HepG2 (cell line): ENCODE results near the gene PHKB. TPM values are rescaled to one million over a fixed set of nuclear protein-coding genes. Genes with fewer than 3 reads are reported as not detected.

Experiments
- ATAC-seq: fragments of 200-7000 bp; cut with Tn5 transposase; 3 replicates; pipeline ENCODE4 v1.9.1; 2020; ENCODE audit warnings: mild to moderate bottlenecking, moderate library complexity
- BruUV-seq: library from RNA; stranded (reverse); fragments of 400-500 nt; replicated peaks from 2 replicates; lab custom pipeline; 2021; lab: Mats Ljungman, UMichigan
- CTCF ChIA-PET: fragments of 300-600 bp; formaldehyde crosslinking; extraction: SDS; loops from one replicate; lab custom pipeline; 2021; ENCODE audit warnings: low total read pairs, inconsistent platforms, low intra/inter-chr PET ratio; lab: Yijun Ruan, JAX
- POLR2A ChIA-PET: fragments of 350-600 bp; sonication (Branson Sonifier 250); formaldehyde crosslinking; loops from one replicate; lab custom pipeline; 2020; ENCODE audit warnings: antibody characterized with exemption, inconsistent platforms; lab: Yijun Ruan, JAX
- DNase-seq: peaks from one replicate; pipeline ENCODE4 v3.0.0-alpha.2; 2015; ENCODE audit warnings: low spot score
- FAIRE-seq: peaks from 3 replicates; lab custom pipeline; 2011; peaks lifted over from hg19 to GRCh38; lab: Jason Lieb, UNC
- H2AFZ ChIP-seq: one replicate; pipeline ENCODE4 v1.6.1; 2011; ENCODE audit warnings: low read length, inconsistent platforms
- H3K27ac ChIP-seq: fragments of 300-600 bp; 3 replicates; pipeline ENCODE4 v1.8.0; 2011; ENCODE audit warnings: mixed run types, mild to moderate bottlenecking, mixed read lengths, low read length, inconsistent platforms; ENCODE audit not compliant: insufficient read depth; ENCODE audit errors: extremely low read length
- H3K27me3 ChIP-seq, 2 experiments: fragments of 200-600 bp in 1 of 2; 2 replicates in 1 of 2; 3 replicates in 1 of 2; pipeline versions ENCODE4 v1.6.0 to v1.8.0; 2011; ENCODE audit warnings: low read length in 2 of 2, mild to moderate bottlenecking in 2 of 2, moderate library complexity in 2 of 2, inconsistent platforms in 1 of 2; ENCODE audit not compliant: insufficient read depth in 2 of 2, control insufficient read depth in 1 of 2
- H3K36me3 ChIP-seq, 2 experiments: fragments of 200-600 bp in 1 of 2; replicated peaks in 1 of 2; 2 replicates in 1 of 2; 3 replicates in 1 of 2; pipeline versions ENCODE4 v1.5.1 to v1.8.0; 2011; ENCODE audit warnings: low read length in 2 of 2, inconsistent platforms in 1 of 2; ENCODE audit not compliant: insufficient read depth in 2 of 2, control insufficient read depth in 1 of 2
- H3K4me1 ChIP-seq: 2 replicates; pipeline ENCODE4 v1.5.1; 2012; ENCODE audit warnings: low read length, inconsistent platforms; ENCODE audit not compliant: insufficient read depth
- H3K4me2 ChIP-seq: 2 replicates; pipeline ENCODE4 v1.6.0; 2011; ENCODE audit warnings: low read depth, low read length, inconsistent platforms
- H3K4me3 ChIP-seq, 3 experiments: fragments of 200-600 bp in 1 of 3; sonication (generic), shearing (Covaris generic) in 1 of 3; replicated peaks in 1 of 3; 2 replicates each; pipeline ENCODE4 v1.5.1; 2011 to 2016; ENCODE audit warnings: low read length in 3 of 3, inconsistent platforms in 2 of 3, low read depth in 2 of 3, mild to moderate bottlenecking in 2 of 3, control low read depth in 1 of 3, mixed read lengths in 1 of 3; ENCODE audit not compliant: insufficient read depth in 1 of 3
- H3K79me2 ChIP-seq: one replicate; pipeline ENCODE4 v1.6.1; 2011; ENCODE audit warnings: low read length, inconsistent platforms; ENCODE audit not compliant: insufficient read depth
- H3K9ac ChIP-seq: 2 replicates; pipeline ENCODE4 v1.6.0; 2011; ENCODE audit warnings: mild to moderate bottlenecking, low read depth, low read length, inconsistent platforms; ENCODE audit not compliant: insufficient read depth
- H3K9me3 ChIP-seq: 2 replicates; pipeline ENCODE4 v1.5.1; 2012; ENCODE audit warnings: mild to moderate bottlenecking, low read length
- H4K20me1 ChIP-seq: 2 replicates; pipeline ENCODE4 v1.6.0; 2011; ENCODE audit warnings: inconsistent platforms, mild to moderate bottlenecking, low read length, moderate library complexity; ENCODE audit not compliant: insufficient read depth
- AKAP8 ChIP-seq: sonication (generic); formaldehyde crosslinking; IDR thresholded peaks from 2 replicates; pipeline ENCODE4 v1.5.1; 2020; ENCODE audit warnings: mild to moderate bottlenecking, missing genetic modification reagents
- CERS6 ChIP-seq: sonication (generic); formaldehyde crosslinking; IDR thresholded peaks from 2 replicates; pipeline ENCODE4 v1.5.0; 2020; ENCODE audit warnings: missing genetic modification reagents
- GTF2F1 ChIP-seq: fragments of 150-350 bp; IDR thresholded peaks from 2 replicates; pipeline ENCODE4 v1.6.1; 2014; ENCODE audit warnings: low read length
- MBNL3 ChIP-seq: fragments of 250-450 bp; sonication (Bioruptor Pico); conservative IDR thresholded peaks from 2 replicates; pipeline ENCODE4 v1.8.0; 2022; ENCODE audit warnings: mild to moderate bottlenecking, inconsistent platforms
- NONO ChIP-seq, 2 experiments: fragments of 450-650 bp in 1 of 2; sonication (generic) in 1 of 2; formaldehyde crosslinking in 1 of 2; IDR thresholded peaks in 1 of 2; conservative IDR thresholded peaks in 1 of 2; 2 replicates each; pipeline versions ENCODE4 v1.6.1 to v1.8.0; 2017 to 2022; ENCODE audit warnings: mild to moderate bottlenecking in 1 of 2, missing genetic modification reagents in 1 of 2, moderate library complexity in 1 of 2
- PRDM4 ChIP-seq: sonication (generic); formaldehyde crosslinking; IDR thresholded peaks from 2 replicates; pipeline ENCODE4 v1.9.0; 2021; ENCODE audit warnings: missing genetic modification reagents, borderline replicate concordance
- ZNF639 ChIP-seq: conservative IDR thresholded peaks from 2 replicates; pipeline ENCODE4 v1.6.1; 2018; ENCODE audit warnings: missing genetic modification reagents
- ZNF646 ChIP-seq: sonication (generic); formaldehyde crosslinking; IDR thresholded peaks from 2 replicates; pipeline ENCODE4 v1.9.0; 2021; ENCODE audit warnings: mild to moderate bottlenecking, missing genetic modification reagents
- ZNF691 ChIP-seq: sonication (generic); formaldehyde crosslinking; IDR thresholded peaks from 2 replicates; pipeline ENCODE4 v1.4.0; 2020; ENCODE audit warnings: missing genetic modification reagents, low read depth, mild to moderate bottlenecking, borderline replicate concordance
- WGBS: methylation state at CpG from one replicate; pipeline ENCODE4 v1.1.6; 2017; ENCODE audit warnings: low lambda C conversion rate; 5-methylcytosine and 5-hydroxymethylcytosine counted together
- in situ Hi-C: cut with HindIII; loops from 2 replicates; pipeline ENCODE4 v1.10.0; 2017; ENCODE audit warnings: low pct_unique_long_range_greater_than_20kb; ENCODE audit not compliant: extremely low pct_ligation_motif_present
- intact Hi-C: fragments of 100-400 bp; cut with micrococcal nuclease; formaldehyde crosslinking; loops from one replicate; pipeline ENCODE4 v1.10.0; 2022; ENCODE audit not compliant: unreplicated experiment
- polyA plus RNA-seq, 8 experiments: library from polyadenylated mRNA; depleted of rRNA in 3 of 8; stranded (reverse) in 7 of 8; unstranded in 1 of 8; fragments of >200 nt; fragmentation: Illumina TruSeq in 4 of 8; extraction: Trizol in 4 of 8; gene quantifications; 2 replicates each; pipeline versions ENCODE4 v1.2.1 to v1.2.3, GENCODE V29; 2011 to 2016; ENCODE audit warnings: low read depth in 4 of 8, missing spikeins in 1 of 8, mixed read lengths in 1 of 8; ENCODE audit not compliant: insufficient read depth in 1 of 8
- total RNA-seq, 5 experiments: library from RNA; depleted of rRNA; stranded (reverse); fragments of >200 nt; fragmentation: Illumina TruSeq; extraction: Trizol; gene quantifications; 2 replicates each; pipeline ENCODE4 v1.2.3, GENCODE V29; 2016; ENCODE audit warnings: low read depth in 1 of 5

Gene PHKB
- total and polyA plus RNA-seq, 2 of the 13 experiments (the other 11 are each of a cell fraction or from before 2014, with no cell fraction given), result 66.0 to 80.8 TPM

- Histone ChIP-seq H2AFZ (no peak overlapping the region), H3K36me3 (no peaks in the 10 kb centered on the region), H3K9me3 (no peaks in the 10 kb centered on the region), H3K79me2 (no peaks in the 10 kb centered on the region), H3K27me3 (0 out of 5 replicates have a peak, but pooled peaks cover 0 to 5% of the 10 kb centered on the region in 2 experiments), H3K27ac (no peak overlapping the region), H4K20me1 (no peaks in the 10 kb centered on the region), H3K4me3 (no peak overlapping the region), H3K4me1 (no peaks in the 10 kb centered on the region), H3K9ac (no peak overlapping the region), H3K4me2 (no peak overlapping the region)
- no peak for FAIRE-seq
- no TSS peak for BruUV-seq
- no peak for ATAC-seq
- CTCF ChIA-PET, result no interaction called here
- DNase-seq, result no peak
- WGBS, result 42% methylated on average over 3 of the region's 3 CpGs
- in situ Hi-C loops, result no loop called here
- POLR2A ChIA-PET, result interaction anchor here (0.6 kb wide), 1 partner anchor 1009 kb away, joined by 4 read pairs; no protein-coding TSS in a partner anchor
- intact Hi-C loops, result no loop called here
- TF ChIP-seq ZNF691 (CRISPR knock-in tag) (no peak), GTF2F1 (no peak), AKAP8 (CRISPR knock-in tag) (no peak), MBNL3 (no peak), NONO (IDR thresholded peaks at IDR 0.05) (no peak), NONO (CRISPR knock-in tag; conservative IDR thresholded peaks at IDR 0.05) (no peak), PRDM4 (CRISPR knock-in tag) (no peak), ZNF639 (no peak), CERS6 (no peak), ZNF646 (no peak)
Observed at GRCh38 chr16:47728205-47728604, 267.1 kb downstream of the PHKB start.
